ENCODE data around the gene SLC30A1.
"Not testable (repeated sequence)": the region's sequence is repeated elsewhere in the genome, so short reads cannot be mapped to it uniquely, and the experiment has no call there.

DNA sequence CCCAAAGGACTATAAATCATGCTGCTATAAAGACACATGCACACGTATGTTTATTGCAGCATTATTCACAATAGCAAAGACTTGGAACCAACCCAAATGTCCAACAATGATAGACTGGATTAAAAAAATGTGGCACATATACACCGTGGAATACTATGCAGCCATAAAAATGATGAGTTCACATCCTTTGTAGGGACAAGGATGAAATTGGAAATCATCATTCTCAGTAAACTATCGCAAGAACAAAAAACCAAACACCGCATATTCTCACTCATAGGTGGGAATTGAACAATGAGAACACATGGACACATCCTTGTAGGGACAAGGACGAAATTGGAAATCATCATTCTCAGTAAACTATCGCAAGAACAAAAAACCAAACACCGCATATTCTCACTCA, 46.9 kb upstream of the SLC30A1 start:
- TF ChIP-seq, protein P1, sequence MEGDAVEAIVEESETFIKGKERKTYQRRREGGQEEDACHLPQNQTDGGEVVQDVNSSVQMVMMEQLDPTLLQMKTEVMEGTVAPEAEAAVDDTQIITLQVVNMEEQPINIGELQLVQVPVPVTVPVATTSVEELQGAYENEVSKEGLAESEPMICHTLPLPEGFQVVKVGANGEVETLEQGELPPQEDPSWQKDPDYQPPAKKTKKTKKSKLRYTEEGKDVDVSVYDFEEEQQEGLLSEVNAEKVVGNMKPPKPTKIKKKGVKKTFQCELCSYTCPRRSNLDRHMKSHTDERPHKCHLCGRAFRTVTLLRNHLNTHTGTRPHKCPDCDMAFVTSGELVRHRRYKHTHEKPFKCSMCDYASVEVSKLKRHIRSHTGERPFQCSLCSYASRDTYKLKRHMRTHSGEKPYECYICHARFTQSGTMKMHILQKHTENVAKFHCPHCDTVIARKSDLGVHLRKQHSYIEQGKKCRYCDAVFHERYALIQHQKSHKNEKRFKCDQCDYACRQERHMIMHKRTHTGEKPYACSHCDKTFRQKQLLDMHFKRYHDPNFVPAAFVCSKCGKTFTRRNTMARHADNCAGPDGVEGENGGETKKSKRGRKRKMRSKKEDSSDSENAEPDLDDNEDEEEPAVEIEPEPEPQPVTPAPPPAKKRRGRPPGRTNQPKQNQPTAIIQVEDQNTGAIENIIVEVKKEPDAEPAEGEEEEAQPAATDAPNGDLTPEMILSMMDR (IDR thresholded peaks at IDR 0.05), result not testable (repeated sequence)
- TF ChIP-seq POLR2A (IDR thresholded peaks at IDR 0.05), result not testable (repeated sequence)

Measured in uterus (tissue), 2 donors.